K562 (cell line): Measurements from ENCODE around the gene P2RX1. TPM values are rescaled to one million over a fixed set of nuclear protein-coding genes. Genes with fewer than 3 reads are reported as not detected.
A peak's percentile ranks its signal among the peaks of the same experiment; 100 is the strongest.

ENCODE experiments used
- FIP1L1 ChIP-seq: fragments of 200-400 bp; formaldehyde crosslinking; IDR thresholded peaks from 2 replicates; pipeline ENCODE4 v1.6.1; 2018; ENCODE audit warnings: mild to moderate bottlenecking, low read depth, low read length; ENCODE audit not compliant: poor library complexity, severe bottlenecking
- HNRNPH1 ChIP-seq: fragments of 200-400 bp; formaldehyde crosslinking; optimal IDR thresholded peaks from 2 replicates; pipeline ENCODE3; 2017; ENCODE audit warnings: low read depth, mild to moderate bottlenecking, low read length, moderate library complexity
- ID3 ChIP-seq, 2 experiments: fragments of 250-450 bp in 1 of 2; fragments of 450-650 bp in 1 of 2; sonication (Bioruptor Pico) in 1 of 2; IDR thresholded peaks; 2 replicates each; pipeline versions ENCODE4 v1.6.1 to v1.8.0; 2016 to 2021; ENCODE audit warnings: mild to moderate bottlenecking in 2 of 2, moderate library complexity in 2 of 2, missing compliant biosample characterization in 1 of 2, missing genetic modification characterization in 1 of 2
- KAT7 ChIP-seq: sonication (generic); formaldehyde crosslinking; IDR thresholded peaks from 2 replicates; pipeline ENCODE4 v1.8.0; 2022; ENCODE audit warnings: missing genetic modification reagents, mild to moderate bottlenecking, borderline replicate concordance
- KLF16 ChIP-seq: IDR thresholded peaks from 2 replicates; pipeline ENCODE4 v1.6.1; 2016; ENCODE audit warnings: antibody characterized with exemption
- MTA3 ChIP-seq: fragments of 450-650 bp; formaldehyde crosslinking; IDR thresholded peaks from 2 replicates; pipeline ENCODE4 v1.6.1; 2017; ENCODE audit warnings: mild to moderate bottlenecking, borderline replicate concordance
- MYNN ChIP-seq, 2 experiments: sonication (generic); formaldehyde crosslinking in 1 of 2; IDR thresholded peaks; 2 replicates each; pipeline versions ENCODE4 v1.5.0 to v1.6.1; 2016 to 2020; ENCODE audit warnings: antibody characterized with exemption in 1 of 2, missing genetic modification reagents in 1 of 2
- NFYB ChIP-seq: IDR thresholded peaks from 2 replicates; pipeline ENCODE4 v1.6.1; 2011; ENCODE audit warnings: mild to moderate bottlenecking, moderate library complexity; ENCODE audit not compliant: insufficient read length; ENCODE audit errors: extremely low read depth
- RBM14 ChIP-seq: fragments of 200-400 bp; formaldehyde crosslinking; IDR thresholded peaks from 2 replicates; pipeline ENCODE4 v1.6.1; 2018; ENCODE audit warnings: low read depth, mild to moderate bottlenecking, low read length, moderate library complexity, borderline replicate concordance; ENCODE audit not compliant: insufficient read depth
- TAF1 ChIP-seq: IDR thresholded peaks from 2 replicates; pipeline ENCODE4 v1.6.1; 2011; ENCODE audit warnings: mild to moderate bottlenecking, low read length, moderate library complexity; ENCODE audit not compliant: insufficient read depth, control insufficient read depth, severe bottlenecking; ENCODE audit errors: extremely low read depth
- TCF3 ChIP-seq: sonication (generic); formaldehyde crosslinking; IDR thresholded peaks from 2 replicates; pipeline ENCODE4 v1.4.0; 2020; ENCODE audit warnings: mild to moderate bottlenecking, missing genetic modification reagents
- ZBTB7A ChIP-seq: IDR thresholded peaks from 2 replicates; pipeline ENCODE4 v1.6.1; 2011; ENCODE audit warnings: low read depth, mild to moderate bottlenecking, low read length, moderate library complexity, borderline replicate concordance; ENCODE audit not compliant: control insufficient read depth
- ZFX ChIP-seq: sonication (generic); formaldehyde crosslinking; IDR thresholded peaks from 2 replicates; pipeline ENCODE4 v1.8.0; 2022; ENCODE audit warnings: mild to moderate bottlenecking, missing genetic modification reagents, moderate library complexity
- ZNF282 ChIP-seq: sonication (generic); formaldehyde crosslinking; IDR thresholded peaks from 2 replicates; pipeline ENCODE4 v1.8.1; 2023; ENCODE audit warnings: missing genetic modification reagents
- ZNF609 ChIP-seq: sonication (generic); formaldehyde crosslinking; IDR thresholded peaks from 2 replicates; pipeline ENCODE4 v1.8.1; 2023; ENCODE audit warnings: missing genetic modification reagents, mild to moderate bottlenecking, borderline replicate concordance
- polyA plus RNA-seq, 8 experiments: library from polyadenylated mRNA; depleted of rRNA in 4 of 8; stranded (reverse) in 5 of 8; unstranded in 3 of 8; fragments of >200 nt; fragmentation: Nextera tagmentation in 2 of 8; fragmentation: Illumina TruSeq in 1 of 8; extraction: Ambion mirVana in 2 of 8; extraction: Trizol in 1 of 8; gene quantifications; 2 replicates each; pipeline versions ENCODE4 v1.2.1 to v1.2.3, GENCODE V29; 2011 to 2014; ENCODE audit warnings: inconsistent platforms in 1 of 8, missing spikeins in 1 of 8
- total RNA-seq, 7 experiments: library from RNA; depleted of rRNA in 6 of 7; stranded (reverse); fragments of >200 nt in 6 of 7; fragmentation: Illumina TruSeq in 2 of 7; extraction: Trizol in 2 of 7; gene quantifications; 2 replicates each; pipeline versions ENCODE4 v1.2.1 to v1.2.3, GENCODE V29; 2011 to 2021; ENCODE audit warnings: low replicate concordance in 1 of 7
- TF ChIP-seq, protein P1 (sequence below): fragments of 200-800 bp; sonication (Bioruptor generic); IDR thresholded peaks from 2 replicates; pipeline ENCODE4 v1.6.1; 2017; ENCODE audit warnings: missing genetic modification characterization, missing compliant biosample characterization

P2RX1 gene
- total and polyA plus RNA-seq, 9 of the 15 experiments (the other 6 are each of a cell fraction or from before 2014, with no cell fraction given): 0.27 to 20.3 (median 10.3) TPM

DNA sequence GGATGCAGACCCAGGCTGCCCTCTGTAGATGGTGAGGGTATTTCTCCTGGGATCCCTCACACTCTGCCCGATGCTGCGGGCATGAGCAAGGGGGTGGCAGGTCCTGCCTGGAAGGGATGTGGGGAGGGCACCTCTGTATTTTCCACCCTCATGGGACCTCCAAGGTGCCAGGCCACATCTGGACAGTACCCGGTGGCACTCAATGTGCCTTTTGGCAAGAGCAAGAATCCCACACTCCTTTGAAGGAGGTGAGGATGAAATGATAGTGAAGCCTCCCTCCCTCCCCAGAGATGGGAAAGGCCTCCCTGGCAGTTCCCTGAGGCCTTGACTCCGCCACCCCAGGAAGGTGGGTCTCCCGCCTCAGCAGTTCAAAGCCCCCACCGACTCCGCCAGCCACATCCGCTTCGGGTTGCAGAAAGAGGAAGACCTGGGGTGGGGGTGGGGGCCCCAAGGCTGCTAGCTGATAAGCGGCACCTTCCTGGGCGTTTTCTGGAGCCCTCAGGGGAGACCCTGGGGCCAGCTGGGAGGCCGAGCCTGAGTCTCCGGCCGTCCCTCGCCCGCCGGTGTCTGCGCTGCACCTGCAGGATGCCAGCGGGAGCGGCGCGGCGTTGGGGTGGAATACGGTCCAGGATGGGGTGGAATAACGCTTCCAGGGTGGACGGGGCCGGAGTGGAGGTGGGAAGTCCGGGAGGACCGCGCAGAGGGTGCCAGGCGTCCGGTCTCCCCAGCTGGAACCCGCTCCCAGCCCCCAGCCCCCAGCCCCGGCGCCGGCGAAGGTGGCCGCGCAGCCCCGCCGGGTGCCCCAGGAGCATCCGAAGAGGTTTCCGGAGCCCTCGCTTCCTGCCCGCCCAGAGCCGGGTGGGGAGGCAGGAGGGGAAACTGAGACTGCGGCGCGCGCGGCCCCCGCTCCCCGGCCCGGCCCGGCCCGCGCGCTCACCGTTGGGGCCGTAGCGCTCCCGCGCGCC is 47.3 kb upstream of the P2RX1 start (continued):
- TF ChIP-seq ZNF609 (CRISPR knock-in tag) (no peak), NFYB (no peak), ZNF282 (CRISPR knock-in tag) (no peak), MYNN (IDR thresholded peaks at IDR 0.05) (0 out of 2 replicates have a peak, but pooled peaks have one; percentile 25), MYNN (CRISPR knock-in tag; IDR thresholded peaks at IDR 0.05) (no peak), KAT7 (CRISPR knock-in tag) (0 out of 2 replicates have a peak, but pooled peaks have one; percentile 32), TAF1 (peak; percentile 25), MTA3 (peak; percentile 24; the same call in 1 of the 2 replicates), ZBTB7A (peak; percentile 91), TCF3 (CRISPR knock-in tag) (peak; percentile 55), KLF16 (0 out of 2 replicates have a peak, but pooled peaks have one; percentile 24), FIP1L1 (peak; percentile 65), ID3 (CRISPR knock-in tag; IDR thresholded peaks at IDR 0.05) (no peak), ID3 (tag; IDR thresholded peaks at IDR 0.05) (no peak), ZFX (peak; percentile 39), RBM14 (0 out of 2 replicates have a peak, but pooled peaks have one; percentile 46), HNRNPH1 (no peak)
- TF ChIP-seq, protein P1, sequence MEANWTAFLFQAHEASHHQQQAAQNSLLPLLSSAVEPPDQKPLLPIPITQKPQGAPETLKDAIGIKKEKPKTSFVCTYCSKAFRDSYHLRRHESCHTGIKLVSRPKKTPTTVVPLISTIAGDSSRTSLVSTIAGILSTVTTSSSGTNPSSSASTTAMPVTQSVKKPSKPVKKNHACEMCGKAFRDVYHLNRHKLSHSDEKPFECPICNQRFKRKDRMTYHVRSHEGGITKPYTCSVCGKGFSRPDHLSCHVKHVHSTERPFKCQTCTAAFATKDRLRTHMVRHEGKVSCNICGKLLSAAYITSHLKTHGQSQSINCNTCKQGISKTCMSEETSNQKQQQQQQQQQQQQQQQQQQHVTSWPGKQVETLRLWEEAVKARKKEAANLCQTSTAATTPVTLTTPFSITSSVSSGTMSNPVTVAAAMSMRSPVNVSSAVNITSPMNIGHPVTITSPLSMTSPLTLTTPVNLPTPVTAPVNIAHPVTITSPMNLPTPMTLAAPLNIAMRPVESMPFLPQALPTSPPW: peak; percentile 62
